Karpas-422 (cell line): ENCODE measurements around the gene C20orf202. TPM values are rescaled to one million over a fixed set of nuclear protein-coding genes. Genes with fewer than 3 reads are reported as not detected.
A peak's percentile ranks its signal among the peaks of the same experiment; 100 is the strongest.

ENCODE experiments used
- DNase-seq: peaks from one replicate; pipeline ENCODE4 v3.0.0-alpha.2; 2015
- H2AFZ ChIP-seq: fragments of 200-600 bp; sonication (generic); 2 replicates; pipeline ENCODE4 v1.6.1; 2014; ENCODE audit warnings: antibody characterized with exemption, low read length, mixed read lengths
- H3K27ac ChIP-seq: fragments of 200-600 bp; sonication (generic); 2 replicates; pipeline ENCODE4 v1.5.1; 2014; ENCODE audit warnings: mild to moderate bottlenecking, low read length, moderate library complexity
- H3K27me3 ChIP-seq: fragments of 200-600 bp; sonication (generic); 2 replicates; pipeline ENCODE4 v1.6.1; 2014; ENCODE audit warnings: low read length, mixed read lengths
- H3K36me3 ChIP-seq: fragments of 200-600 bp; sonication (generic); 2 replicates; pipeline ENCODE4 v1.6.1; 2014; ENCODE audit warnings: low read length, mixed read lengths; ENCODE audit not compliant: insufficient read depth
- H3K4me1 ChIP-seq: fragments of 200-600 bp; sonication (generic); 2 replicates; pipeline ENCODE4 v1.6.1; 2014; ENCODE audit warnings: mild to moderate bottlenecking, low read length, mixed read lengths
- H3K4me2 ChIP-seq: fragments of 200-600 bp; sonication (generic); 2 replicates; pipeline ENCODE4 v1.6.1; 2014; ENCODE audit warnings: low read length, low read depth, mild to moderate bottlenecking; ENCODE audit not compliant: poor library complexity, severe bottlenecking
- H3K4me3 ChIP-seq: fragments of 200-600 bp; sonication (generic); 2 replicates; pipeline ENCODE4 v1.5.1; 2014; ENCODE audit warnings: mild to moderate bottlenecking, antibody characterized with exemption, low read length, mixed read lengths
- H3K79me2 ChIP-seq: fragments of 200-600 bp; sonication (generic); 2 replicates; pipeline ENCODE4 v1.6.1; 2014; ENCODE audit warnings: mild to moderate bottlenecking, low read length, mixed read lengths
- H3K9ac ChIP-seq: fragments of 200-600 bp; sonication (generic); 2 replicates; pipeline ENCODE4 v1.6.0; 2014; ENCODE audit warnings: low read length
- H3K9me2 ChIP-seq: fragments of 200-600 bp; sonication (generic), shearing (Covaris generic); replicated peaks from 2 replicates; pipeline ENCODE4 v1.6.0; 2014; ENCODE audit warnings: mild to moderate bottlenecking, low read length, moderate library complexity; ENCODE audit not compliant: insufficient read depth
- H3K9me3 ChIP-seq: fragments of 300-700, 200-600 bp; sonication (generic); 2 replicates; pipeline ENCODE4 v1.6.1; 2014; ENCODE audit warnings: low read length, mixed read lengths
- H4K20me1 ChIP-seq: fragments of 200-600 bp; sonication (generic); 2 replicates; pipeline ENCODE4 v1.6.1; 2014; ENCODE audit warnings: mild to moderate bottlenecking, antibody characterized with exemption, low read length, low read depth; ENCODE audit not compliant: insufficient read depth
- total RNA-seq: library from RNA; depleted of rRNA; stranded (reverse); fragments of >200 nt; shearing (Covaris generic); gene quantifications from 2 replicates; pipeline ENCODE4 v1.2.3, GENCODE V29; 2014; ENCODE audit warnings: low replicate concordance

The C20orf202 gene
- total RNA-seq, 1 experiment from 2014 or later: not detected

DNA sequence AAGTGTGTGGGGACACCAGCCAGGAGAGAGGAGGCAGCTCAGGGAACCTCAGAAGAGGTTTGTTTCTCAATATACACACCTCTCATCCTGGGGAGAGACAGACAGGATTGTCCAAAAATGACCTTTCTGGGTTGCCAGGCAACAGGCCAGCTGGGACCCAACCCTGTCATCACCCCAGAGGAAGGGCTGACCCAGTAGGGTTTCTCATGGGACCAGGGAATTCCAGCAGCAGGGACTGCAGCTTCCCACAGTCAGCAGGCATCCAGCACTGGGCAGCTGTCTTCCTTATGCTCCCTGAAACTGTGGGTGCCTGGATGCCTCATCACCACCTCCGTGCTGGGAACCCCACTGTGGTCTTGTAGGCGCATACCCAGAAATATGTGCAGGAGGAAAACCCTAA is 1.3 kb downstream of the C20orf202 start:
- H3K9ac ChIP-seq: no peak overlapping the region
- no peaks in the 10 kb centered on the region for H3K36me3 ChIP-seq
- no peaks in the 10 kb centered on the region for H4K20me1 ChIP-seq
- H3K27ac ChIP-seq: no peak overlapping the region
- H3K9me2 ChIP-seq: no peaks in the 10 kb centered on the region
- no peaks in the 10 kb centered on the region for H3K27me3 ChIP-seq
- no peak for DNase-seq
- H3K79me2 ChIP-seq: no peaks in the 10 kb centered on the region
- H3K9me3 ChIP-seq: no peaks in the 10 kb centered on the region
- no peak overlapping the region for H3K4me3 ChIP-seq
- no peaks in the 10 kb centered on the region for H3K4me1 ChIP-seq
- H3K4me2 ChIP-seq: no peak overlapping the region
- no peak overlapping the region for H2AFZ ChIP-seq

GRCh38 chr20:1205802-1206201 is 2.5 kb downstream of the C20orf202 start:
- Histone ChIP-seq H4K20me1 (no peaks in the 10 kb centered on the region), H3K27me3 (no peaks in the 10 kb centered on the region), H3K27ac (no peak overlapping the region), H3K4me2 (no peak overlapping the region), H3K4me1 (no peaks in the 10 kb centered on the region), H2AFZ (no peak overlapping the region), H3K36me3 (no peaks in the 10 kb centered on the region), H3K9me2 (no peaks in the 10 kb centered on the region), H3K9ac (no peak overlapping the region), H3K79me2 (no peaks in the 10 kb centered on the region), H3K4me3 (no peak overlapping the region), H3K9me3 (no peaks in the 10 kb centered on the region)
- no peak for DNase-seq

DNA sequence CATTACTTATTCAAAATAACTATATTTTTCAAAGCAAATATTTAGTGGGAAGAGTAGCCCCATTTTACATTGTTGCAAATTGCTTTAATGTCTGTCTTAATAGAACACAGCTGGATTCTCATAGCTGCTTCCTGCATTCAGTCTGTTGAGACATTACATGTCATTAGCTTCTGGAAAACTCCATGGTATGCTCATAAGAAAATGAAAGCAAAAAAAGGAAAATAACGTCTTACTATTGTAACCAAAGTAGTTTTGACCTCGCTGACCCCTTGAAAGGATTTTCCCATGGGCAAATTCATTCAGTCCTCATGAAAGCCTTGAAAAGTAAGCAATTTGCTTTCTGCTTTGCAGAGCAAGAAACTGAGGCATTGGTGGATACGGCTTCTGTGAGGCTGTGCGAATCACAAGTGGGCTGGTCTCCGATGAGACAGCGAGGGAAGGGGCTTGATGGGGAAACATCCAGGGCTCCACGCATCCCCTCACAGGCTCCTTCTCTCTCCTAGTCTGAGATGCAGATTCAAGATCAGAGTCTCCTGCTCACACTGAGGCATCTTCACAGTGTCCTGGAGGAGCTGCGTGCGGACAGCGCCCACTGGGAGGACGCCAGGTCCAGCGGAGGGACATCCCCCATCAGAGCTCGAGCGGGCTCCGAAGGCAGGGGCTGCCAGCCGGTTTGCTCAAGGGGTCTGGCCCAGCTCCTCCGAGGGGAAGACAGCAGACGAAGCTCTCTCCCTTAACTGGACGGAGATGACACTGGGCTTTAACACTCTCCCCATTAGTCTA is 3.3 kb downstream of the C20orf202 start:
- no peak for DNase-seq
- no peaks in the 10 kb centered on the region for H3K4me1 ChIP-seq

GRCh38 chr20:1207293-1207878 is 4.1 kb downstream of the C20orf202 start:
- Histone ChIP-seq H3K4me3 (no peak overlapping the region), H3K9ac (no peak overlapping the region), H2AFZ (no peak overlapping the region), H3K79me2 (no peaks in the 10 kb centered on the region), H3K9me3 (no peaks in the 10 kb centered on the region), H3K4me1 (no peaks in the 10 kb centered on the region), H3K36me3 (no peaks in the 10 kb centered on the region), H3K4me2 (no peak overlapping the region), H3K27ac (no peak overlapping the region), H3K9me2 (no peaks in the 10 kb centered on the region), H4K20me1 (no peaks in the 10 kb centered on the region), H3K27me3 (no peaks in the 10 kb centered on the region)
- DNase-seq: peak; percentile 52

More for the DNA sequence above, 3.3 kb downstream of the C20orf202 start:
- no peaks in the 10 kb centered on the region for H3K27me3 ChIP-seq
- no peaks in the 10 kb centered on the region for H3K36me3 ChIP-seq
- H3K4me3 ChIP-seq: no peak overlapping the region
- H3K27ac ChIP-seq: no peak overlapping the region
- H3K9ac ChIP-seq: no peak overlapping the region
- no peaks in the 10 kb centered on the region for H3K79me2 ChIP-seq
- H2AFZ ChIP-seq: no peak overlapping the region
- H3K9me2 ChIP-seq: no peaks in the 10 kb centered on the region
- no peaks in the 10 kb centered on the region for H3K9me3 ChIP-seq
- no peak overlapping the region for H3K4me2 ChIP-seq
- H4K20me1 ChIP-seq: no peaks in the 10 kb centered on the region

DNA sequence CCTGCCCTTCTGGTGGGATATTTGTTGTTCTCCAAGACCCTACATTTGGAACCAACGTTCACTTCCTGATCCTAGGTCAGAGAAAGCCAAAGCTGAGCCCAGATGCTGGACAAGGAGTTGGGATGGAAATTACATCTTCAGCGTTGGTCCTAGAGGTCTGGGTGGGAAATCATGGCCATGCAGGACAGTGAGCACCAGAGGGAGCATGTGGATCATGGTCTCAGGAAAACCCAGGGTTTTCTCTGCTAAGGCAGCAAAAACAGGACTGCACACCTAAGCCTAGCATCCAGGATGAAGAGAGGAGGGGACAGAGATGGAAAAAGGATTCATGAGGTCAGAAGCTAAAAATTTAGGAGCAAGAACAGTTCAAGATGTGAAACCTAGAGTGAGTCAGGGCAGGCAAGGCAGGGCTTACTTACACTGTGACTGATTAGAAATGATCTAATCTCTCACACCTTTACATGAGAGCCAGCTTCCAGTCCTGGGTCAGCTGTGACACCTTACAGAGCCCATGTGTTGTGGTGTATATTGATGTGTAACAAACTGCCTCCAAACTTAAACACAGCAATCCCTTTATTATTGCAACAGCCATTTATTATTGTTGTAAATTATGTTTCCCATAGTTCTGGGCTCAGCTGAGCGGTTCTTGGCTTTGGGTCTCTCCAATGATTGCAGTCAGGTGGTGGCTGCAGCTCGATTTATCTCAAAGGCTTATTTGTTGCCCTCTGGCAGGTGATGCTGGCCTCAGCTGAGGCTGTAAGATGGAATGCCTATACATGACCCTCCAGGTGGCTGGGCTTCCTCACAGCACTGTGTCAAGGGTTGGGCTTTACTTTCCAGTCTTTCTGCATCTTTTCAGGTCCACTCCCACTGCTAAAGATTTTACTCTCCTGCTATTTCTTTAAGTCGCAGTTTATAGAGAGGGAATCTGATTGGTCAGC is 6.5 kb downstream of the C20orf202 start:
- H3K4me1 ChIP-seq: no peaks in the 10 kb centered on the region
- H3K9ac ChIP-seq: no peak overlapping the region
- no peaks in the 10 kb centered on the region for H3K36me3 ChIP-seq
- H3K9me3 ChIP-seq: no peaks in the 10 kb centered on the region
- no peaks in the 10 kb centered on the region for H4K20me1 ChIP-seq
- H3K27ac ChIP-seq: no peak overlapping the region
- no peaks in the 10 kb centered on the region for H3K9me2 ChIP-seq
- H3K4me3 ChIP-seq: no peak overlapping the region
- no peaks in the 10 kb centered on the region for H3K79me2 ChIP-seq
- no peak overlapping the region for H2AFZ ChIP-seq
- DNase-seq: no peak
- no peaks in the 10 kb centered on the region for H3K27me3 ChIP-seq
- H3K4me2 ChIP-seq: no peak overlapping the region

DNA sequence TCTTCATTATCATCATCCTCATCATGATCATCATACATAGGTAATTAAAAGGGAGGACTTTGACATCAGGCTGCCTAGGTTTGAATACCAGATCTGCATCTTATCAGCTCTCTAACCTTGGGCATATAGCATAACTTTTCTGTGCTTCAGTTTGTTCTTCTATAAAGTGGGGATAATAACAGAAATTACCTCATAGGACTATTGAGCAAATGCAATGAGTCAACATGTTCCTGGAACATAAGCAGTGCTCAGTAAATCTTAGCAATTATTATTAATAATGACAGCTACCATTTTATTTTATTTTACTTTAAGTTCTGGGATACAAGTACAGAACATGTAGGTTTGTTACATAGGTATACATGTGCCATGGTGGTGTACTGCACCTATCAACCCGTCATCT is 7.2 kb downstream of the C20orf202 start:
- H3K9me3 ChIP-seq: no peaks in the 10 kb centered on the region
- no peak for DNase-seq
- no peak overlapping the region for H3K4me2 ChIP-seq
- no peaks in the 10 kb centered on the region for H3K4me1 ChIP-seq
- H3K9ac ChIP-seq: no peak overlapping the region
- H3K4me3 ChIP-seq: no peak overlapping the region
- no peak overlapping the region for H3K27ac ChIP-seq
- H4K20me1 ChIP-seq: no peaks in the 10 kb centered on the region
- H3K79me2 ChIP-seq: no peaks in the 10 kb centered on the region
- H2AFZ ChIP-seq: no peak overlapping the region
- H3K27me3 ChIP-seq: no peaks in the 10 kb centered on the region
- no peaks in the 10 kb centered on the region for H3K36me3 ChIP-seq
- no peaks in the 10 kb centered on the region for H3K9me2 ChIP-seq

GRCh38 chr20:1212023-1212422 is 8.8 kb downstream of the C20orf202 start:
- H2AFZ ChIP-seq: no peak overlapping the region

More at GRCh38 chr20:1212023-1212422, 8.8 kb downstream of the C20orf202 start:
- H3K79me2 ChIP-seq: no peaks in the 10 kb centered on the region
- H3K9me2 ChIP-seq: no peaks in the 10 kb centered on the region
- H3K4me3 ChIP-seq: no peak overlapping the region
- H3K4me1 ChIP-seq: no peaks in the 10 kb centered on the region
- no peaks in the 10 kb centered on the region for H3K9me3 ChIP-seq
- no peak overlapping the region for H3K4me2 ChIP-seq
- H3K36me3 ChIP-seq: no peaks in the 10 kb centered on the region
- H3K27me3 ChIP-seq: no peaks in the 10 kb centered on the region
- DNase-seq: no peak
- no peak overlapping the region for H3K9ac ChIP-seq
- H3K27ac ChIP-seq: no peak overlapping the region
- H4K20me1 ChIP-seq: no peaks in the 10 kb centered on the region
